Tibial nerve (tissue), 4 donors: ENCODE data around the gene CDV3. TPM values are rescaled to one million over a fixed set of nuclear protein-coding genes. Genes with fewer than 3 reads are reported as not detected.

ENCODE experiments used
- DNase-seq, 2 donors: peaks; one replicate each; pipeline ENCODE4 v3.0.0-alpha.2; 2019; ENCODE audit warnings: low spot score in 2 of 2
- H3K27ac ChIP-seq, 4 donors: fragments of 200-600 bp; sonication (generic) in 3 of 4; one replicate each; pipeline ENCODE4 v1.5.1; 2017 to 2019; ENCODE audit warnings: mild to moderate bottlenecking in 1 of 4
- H3K27me3 ChIP-seq, 2 donors: fragments of 200-600 bp; sonication (generic) in 1 of 2; one replicate each; pipeline versions ENCODE4 v1.5.1 to v1.6.0; 2017 to 2019
- H3K36me3 ChIP-seq, 3 donors: fragments of 200-600 bp; sonication (generic); one replicate each; pipeline ENCODE4 v1.5.1; 2018 to 2019
- H3K4me1 ChIP-seq, 4 donors: fragments of 200-600 bp; sonication (generic) in 3 of 4; one replicate each; pipeline ENCODE4 v1.5.1; 2017 to 2019
- H3K4me3 ChIP-seq, 4 donors: fragments of 200-600 bp; sonication (generic) in 3 of 4; one replicate each; pipeline ENCODE4 v1.5.1; 2017 to 2019; ENCODE audit warnings: mild to moderate bottlenecking in 1 of 4, moderate library complexity in 1 of 4
- H3K9me3 ChIP-seq, 4 donors: fragments of 200-600 bp; sonication (generic) in 3 of 4; one replicate each; pipeline ENCODE4 v1.5.1; 2017 to 2019
- EP300 ChIP-seq, 2 donors: sonication (generic); formaldehyde crosslinking; IDR thresholded peaks; one replicate each; pipeline ENCODE4 v1.6.1; 2017; ENCODE audit warnings: antibody characterized with exemption in 2 of 2, mild to moderate bottlenecking in 1 of 2
- POLR2A ChIP-seq, 2 donors: fragments of 450-650 bp; IDR thresholded peaks; one replicate each; pipeline ENCODE4 v1.6.1; 2017; ENCODE audit warnings: antibody characterized with exemption in 2 of 2, mild to moderate bottlenecking in 2 of 2, moderate library complexity in 2 of 2
- WGBS, 2 donors: methylation state at CpG; one replicate each; pipeline ENCODE4 v1.1.5; 2018; 5-methylcytosine and 5-hydroxymethylcytosine counted together
- small RNA-seq: library from RNA; depleted of rRNA; stranded (forward); fragments of <200 nt; gene quantifications from one replicate; pipeline ENCODE3, GENCODE V24; 2016
- total RNA-seq, 4 donors: library from RNA; depleted of rRNA; stranded (reverse); fragments of >200 nt; gene quantifications; one replicate each; pipeline ENCODE4 v1.1.0, GENCODE V29; 2016
- TF ChIP-seq, protein P1 (sequence below), 5 experiments: fragments of 200-600 bp in 3 of 5; fragments of 450-650 bp in 2 of 5; sonication (generic) in 3 of 5; IDR thresholded peaks; one replicate each; pipeline ENCODE4 v1.5.1; 2016 to 2019; ENCODE audit warnings: antibody characterized with exemption in 5 of 5, mild to moderate bottlenecking in 3 of 5, moderate library complexity in 2 of 5

CDV3 gene
- total RNA-seq, 4 donors from 2014 or later: 86.0 to 115 (median 105) TPM

DNA sequence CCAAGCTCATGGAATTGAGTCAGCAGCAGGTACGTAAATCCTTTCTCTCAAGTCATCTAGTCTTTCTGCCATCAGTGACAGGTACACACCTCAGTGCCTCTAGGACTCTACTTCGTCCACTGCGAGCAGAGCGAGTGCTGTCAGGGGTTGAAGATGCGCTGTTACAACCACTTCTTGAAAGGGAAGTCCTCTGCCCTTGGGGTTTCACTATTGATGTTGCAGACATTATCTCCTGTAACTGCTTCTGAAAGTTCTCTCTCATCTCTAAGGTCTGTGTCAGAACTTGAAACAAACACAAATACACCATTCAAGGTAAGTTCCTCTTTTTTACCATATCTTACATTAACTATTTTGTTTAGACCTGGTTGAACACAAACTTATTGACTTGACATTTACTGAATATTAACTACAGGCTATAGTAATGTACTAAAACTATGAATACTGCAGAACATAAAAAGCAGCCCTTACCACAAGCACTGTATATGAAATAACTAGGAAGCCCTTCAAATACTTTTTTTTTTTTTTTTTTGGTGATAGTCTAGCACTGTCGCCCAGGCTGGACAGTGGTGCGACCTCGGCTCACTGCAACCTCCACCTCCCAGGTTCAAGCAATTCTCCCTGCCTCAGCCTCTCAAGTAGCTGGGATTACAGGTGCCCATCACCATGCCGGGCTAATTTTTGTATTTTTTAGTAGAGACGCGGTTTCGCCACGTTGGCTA is 46.7 kb downstream of the CDV3 start:
- DNase-seq: no peak
- TF ChIP-seq, protein P1, sequence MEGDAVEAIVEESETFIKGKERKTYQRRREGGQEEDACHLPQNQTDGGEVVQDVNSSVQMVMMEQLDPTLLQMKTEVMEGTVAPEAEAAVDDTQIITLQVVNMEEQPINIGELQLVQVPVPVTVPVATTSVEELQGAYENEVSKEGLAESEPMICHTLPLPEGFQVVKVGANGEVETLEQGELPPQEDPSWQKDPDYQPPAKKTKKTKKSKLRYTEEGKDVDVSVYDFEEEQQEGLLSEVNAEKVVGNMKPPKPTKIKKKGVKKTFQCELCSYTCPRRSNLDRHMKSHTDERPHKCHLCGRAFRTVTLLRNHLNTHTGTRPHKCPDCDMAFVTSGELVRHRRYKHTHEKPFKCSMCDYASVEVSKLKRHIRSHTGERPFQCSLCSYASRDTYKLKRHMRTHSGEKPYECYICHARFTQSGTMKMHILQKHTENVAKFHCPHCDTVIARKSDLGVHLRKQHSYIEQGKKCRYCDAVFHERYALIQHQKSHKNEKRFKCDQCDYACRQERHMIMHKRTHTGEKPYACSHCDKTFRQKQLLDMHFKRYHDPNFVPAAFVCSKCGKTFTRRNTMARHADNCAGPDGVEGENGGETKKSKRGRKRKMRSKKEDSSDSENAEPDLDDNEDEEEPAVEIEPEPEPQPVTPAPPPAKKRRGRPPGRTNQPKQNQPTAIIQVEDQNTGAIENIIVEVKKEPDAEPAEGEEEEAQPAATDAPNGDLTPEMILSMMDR (IDR thresholded peaks at IDR 0.05): no peak
- TF ChIP-seq POLR2A (IDR thresholded peaks at IDR 0.05) (no peak), EP300 (IDR thresholded peaks at IDR 0.05) (no peak)
- Histone ChIP-seq H3K4me3 (no peak overlapping the region), H3K36me3 (peaks cover 0 to 90% (median 4%) of the 10 kb centered on the region in 3 donors), H3K27ac (no peak overlapping the region), H3K4me1 (no peaks in the 10 kb centered on the region), H3K27me3 (no peaks in the 10 kb centered on the region), H3K9me3 (no peaks in the 10 kb centered on the region)
- 94 to 98% methylated on average over 13 of the region's 13 CpGs for WGBS, 2 donors

DNA sequence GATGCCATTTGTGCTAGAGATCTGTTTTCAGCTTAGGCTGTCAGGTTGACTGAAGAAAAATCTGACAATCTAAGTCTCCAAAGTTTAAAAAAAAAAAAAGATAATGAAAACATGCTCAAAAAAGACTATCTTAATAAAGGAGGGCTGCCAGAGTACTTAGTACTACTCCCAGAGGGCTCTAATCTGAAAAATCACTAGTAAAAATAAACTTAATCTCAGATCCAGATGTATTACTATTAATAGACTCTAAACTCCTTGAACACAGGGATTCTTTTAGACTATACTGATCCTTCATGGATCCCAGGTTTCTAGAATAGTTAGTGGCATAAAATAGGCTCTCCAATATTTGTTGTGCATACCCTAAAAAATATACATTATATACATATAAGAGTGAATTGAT is 54.3 kb downstream of the CDV3 start:
- no peaks in the 10 kb centered on the region for H3K27me3 ChIP-seq
- H3K4me3 ChIP-seq: no peak overlapping the region
- TF ChIP-seq POLR2A (IDR thresholded peaks at IDR 0.05) (no peak), EP300 (IDR thresholded peaks at IDR 0.05) (no peak)
- TF ChIP-seq, protein P1 (IDR thresholded peaks at IDR 0.05): no peak
- H3K9me3 ChIP-seq: no peaks in the 10 kb centered on the region
- no peak for DNase-seq
- H3K27ac ChIP-seq: no peak overlapping the region
- peaks cover 0 to 78% (median 0%) of the 10 kb centered on the region in 3 donors for H3K36me3 ChIP-seq
- H3K4me1 ChIP-seq: no peaks in the 10 kb centered on the region

DNA sequence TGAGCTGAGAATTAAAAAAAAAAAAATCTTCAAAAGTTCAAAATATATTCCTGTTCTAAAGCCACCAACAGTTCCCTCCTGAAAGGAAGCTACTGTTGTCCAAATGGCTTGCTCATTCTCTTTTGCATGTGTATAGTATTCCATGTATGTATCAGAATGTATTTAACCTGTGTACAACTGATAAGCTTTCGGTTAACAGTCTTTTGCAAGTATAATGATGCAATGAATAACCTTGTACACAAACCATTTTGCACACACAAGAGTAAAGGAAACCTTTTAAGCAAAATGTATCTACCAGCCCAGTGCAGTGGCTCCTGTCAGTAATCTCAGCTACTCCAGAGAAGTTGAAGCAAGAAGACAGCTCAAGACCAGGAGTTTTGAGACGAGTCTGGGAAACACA is 55.7 kb downstream of the CDV3 start:
- TF ChIP-seq, protein P1 (IDR thresholded peaks at IDR 0.05): no peak
- H3K27me3 ChIP-seq: no peaks in the 10 kb centered on the region
- H3K4me1 ChIP-seq: no peaks in the 10 kb centered on the region
- no peaks in the 10 kb centered on the region for H3K9me3 ChIP-seq
- WGBS, 2 donors: 90 to 97% methylated on average over 2 of the region's 2 CpGs
- DNase-seq: no peak
- peaks cover 0 to 78% (median 0%) of the 10 kb centered on the region in 3 donors for H3K36me3 ChIP-seq
- H3K27ac ChIP-seq: no peak overlapping the region
- H3K4me3 ChIP-seq: no peak overlapping the region

DNA sequence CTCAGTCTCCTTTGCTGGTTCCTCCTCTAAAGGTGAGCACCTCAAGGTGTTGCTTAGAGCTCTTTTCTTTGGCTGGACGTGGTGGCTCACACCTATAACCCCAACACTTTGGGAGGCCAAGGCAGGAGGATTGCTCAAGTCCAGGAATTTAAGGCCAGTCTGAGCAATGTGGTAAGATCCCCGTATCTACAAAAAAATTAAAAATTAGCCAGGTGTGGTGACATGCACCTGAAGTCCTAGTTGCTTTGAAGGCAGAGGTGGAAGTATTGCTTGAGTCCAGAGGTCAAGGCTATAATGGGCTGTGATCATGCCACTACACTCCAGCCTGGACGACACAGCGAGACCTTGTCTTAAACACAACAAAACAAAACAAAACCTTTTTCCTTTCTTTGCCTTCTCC is 60.0 kb downstream of the CDV3 start:
- Histone ChIP-seq H3K9me3 (no peaks in the 10 kb centered on the region), H3K36me3 (peaks cover 0 to 86% (median 3%) of the 10 kb centered on the region in 3 donors), H3K27me3 (no peaks in the 10 kb centered on the region), H3K4me1 (no peaks in the 10 kb centered on the region), H3K27ac (no peak overlapping the region), H3K4me3 (no peak overlapping the region)
- WGBS, 2 donors: 95 to 96% methylated on average over 4 of the region's 4 CpGs
- TF ChIP-seq, protein P1 (IDR thresholded peaks at IDR 0.05): no peak
- no peak for TF ChIP-seq EP300 (IDR thresholded peaks at IDR 0.05)
- no peak for TF ChIP-seq POLR2A (IDR thresholded peaks at IDR 0.05)
- DNase-seq: no peak

Small RNAs within 50 kb of the gene (small RNA-seq; reads per million reads assigned to genes)
- gene AC022296.2 (not detected), gene RF00438 (not detected)

Other genes with a start within 250 kb of the CDV3 start
- 1 to 10 TPM in 1 of 4 donors, not detected in 3; 2.6 TPM for gene BFSP2, start 173.6 kb upstream of the CDV3 start, total RNA-seq
- 10 to 100 TPM; 17.0 to 39.3 (median 22.1) TPM for gene TOPBP1, start 88.3 kb downstream of the CDV3 start, total RNA-seq
- gene TF, start 172.7 kb downstream of the CDV3 start, total RNA-seq: 10 to 100 TPM in 1 of 4 donors, 1 to 10 TPM in 3; 1.4 to 11.4 (median 6.0) TPM
- 10 to 100 TPM; 14.3 to 19.7 (median 18.0) TPM for gene SRPRB, start 232.1 kb downstream of the CDV3 start, total RNA-seq